Measurements from ENCODE around the gene STIL. TPM values are rescaled to one million over a fixed set of nuclear protein-coding genes. Genes with fewer than 3 reads are reported as not detected.
"Not testable (repeated sequence)": the region's sequence is repeated elsewhere in the genome, so short reads cannot be mapped to it uniquely, and the experiment has no call there.

STIL gene
- 25.8 and 26.3 TPM in 2 replicates for total RNA-seq

GRCh38 chr1:47313915-47314664, at the start of gene STIL:
Gene STIL, minus strand, starts transcription at chr1:47314147. Its CDS starts 3,828 bp downstream, at chr1:47310319.
- H3K36me3 Mint-ChIP-seq (ENCODE audit: low read depth), result peaks cover 10% of the 10 kb centered on the region
- DNase-seq (ENCODE audit: low spot score), result peak; percentile 98

GRCh38 chr1:47362828-47363227, 48.9 kb upstream of the STIL start:
- intact Hi-C loops (cut with micrococcal nuclease), result no loop called here
- H3K4me1 Mint-ChIP-seq (ENCODE audit: low read depth), result peaks cover 5% of the 10 kb centered on the region
- no peaks in the 10 kb centered on the region for H3K27me3 Mint-ChIP-seq (ENCODE audit: insufficient read depth)
- DNase-seq (ENCODE audit: low spot score), result no peak
- no peak overlapping the region for H3K4me3 Mint-ChIP-seq
- H3K36me3 Mint-ChIP-seq (ENCODE audit: low read depth), result no peaks in the 10 kb centered on the region
- no peak overlapping the region for H3K27ac Mint-ChIP-seq
- H3K9me3 Mint-ChIP-seq, result no peaks in the 10 kb centered on the region

More at GRCh38 chr1:47313915-47314664, at the start of gene STIL:
- peak within 1 kb of the TSS; percentile 85 for H3K27ac Mint-ChIP-seq
- intact Hi-C loops (cut with micrococcal nuclease), result loop anchor here (1.0 to 5.0 kb wide), 5 partner anchors 20 to 595 kb away; partner anchors contain the start of genes EFCAB14 and FOXD2
- peaks cover 3% of the 10 kb centered on the region for H3K27me3 Mint-ChIP-seq (ENCODE audit: insufficient read depth)
- peak within 1 kb of the TSS; percentile 94 for H3K4me3 Mint-ChIP-seq
- H3K9me3 Mint-ChIP-seq, result no peaks in the 10 kb centered on the region
- H3K4me1 Mint-ChIP-seq (ENCODE audit: low read depth), result peaks cover 27% of the 10 kb centered on the region

- Mint-ChIP-seq H3K27ac (no peak overlapping the region), H3K9me3 (no peaks in the 10 kb centered on the region), H3K4me3 (no peak overlapping the region)
Observed at GRCh38 chr1:47361380-47361779, 47.4 kb upstream of the STIL start.

GRCh38 chr1:47351305-47351704, 37.4 kb upstream of the STIL start:
- H3K27me3 Mint-ChIP-seq (ENCODE audit: insufficient read depth), result no peaks in the 10 kb centered on the region
- DNase-seq (ENCODE audit: low spot score), result no peak
- H3K4me3 Mint-ChIP-seq, result no peak overlapping the region
- intact Hi-C loops (cut with micrococcal nuclease), result loop anchor here (1.0 kb wide), 3 partner anchors 17 to 62 kb away; partner anchors contain the start of gene STIL
- H3K9me3 Mint-ChIP-seq, result no peaks in the 10 kb centered on the region
- peak overlapping the region; percentile 86 for H3K27ac Mint-ChIP-seq
- H3K36me3 Mint-ChIP-seq (ENCODE audit: low read depth), result peaks cover 10% of the 10 kb centered on the region
- peaks cover 21% of the 10 kb centered on the region for H3K4me1 Mint-ChIP-seq (ENCODE audit: low read depth)

More at GRCh38 chr1:47361380-47361779, 47.4 kb upstream of the STIL start:
- H3K4me1 Mint-ChIP-seq (ENCODE audit: low read depth), result peaks cover 5% of the 10 kb centered on the region
- intact Hi-C loops (cut with micrococcal nuclease), result no loop called here
- no peaks in the 10 kb centered on the region for H3K36me3 Mint-ChIP-seq (ENCODE audit: low read depth)
- no peak for DNase-seq (ENCODE audit: low spot score)
- no peaks in the 10 kb centered on the region for H3K27me3 Mint-ChIP-seq (ENCODE audit: insufficient read depth)

- no peak for DNase-seq (ENCODE audit: low spot score)
- no peak overlapping the region for H3K27ac Mint-ChIP-seq
- peaks cover 12% of the 10 kb centered on the region for H3K36me3 Mint-ChIP-seq (ENCODE audit: low read depth)
- no peaks in the 10 kb centered on the region for H3K9me3 Mint-ChIP-seq
- no peak overlapping the region for H3K4me3 Mint-ChIP-seq
- intact Hi-C loops (cut with micrococcal nuclease), result no loop called here
- H3K4me1 Mint-ChIP-seq (ENCODE audit: low read depth), result peaks cover 21% of the 10 kb centered on the region
- H3K27me3 Mint-ChIP-seq (ENCODE audit: insufficient read depth), result no peaks in the 10 kb centered on the region
Observed at GRCh38 chr1:47348246-47348645, 34.3 kb upstream of the STIL start.

GRCh38 chr1:47347735-47348134, 33.8 kb upstream of the STIL start:
- H3K27me3 Mint-ChIP-seq (ENCODE audit: insufficient read depth), result no peaks in the 10 kb centered on the region
- H3K27ac Mint-ChIP-seq, result no peak overlapping the region
- H3K4me1 Mint-ChIP-seq (ENCODE audit: low read depth), result peaks cover 21% of the 10 kb centered on the region
- peaks cover 12% of the 10 kb centered on the region for H3K36me3 Mint-ChIP-seq (ENCODE audit: low read depth)
- H3K9me3 Mint-ChIP-seq, result no peaks in the 10 kb centered on the region
- intact Hi-C loops (cut with micrococcal nuclease), result no loop called here
- no peak for DNase-seq (ENCODE audit: low spot score)
- H3K4me3 Mint-ChIP-seq, result no peak overlapping the region

GRCh38 chr1:47346979-47347378, 33.0 kb upstream of the STIL start:
- intact Hi-C loops (cut with micrococcal nuclease); H3K4me3 Mint-ChIP-seq; H3K27me3 Mint-ChIP-seq (ENCODE audit: insufficient read depth); H3K9me3 Mint-ChIP-seq; H3K27ac Mint-ChIP-seq; DNase-seq (ENCODE audit: low spot score); H3K36me3 Mint-ChIP-seq (ENCODE audit: low read depth): not testable (repeated sequence)
- peaks cover 16% of the 10 kb centered on the region for H3K4me1 Mint-ChIP-seq (ENCODE audit: low read depth)

- no peaks in the 10 kb centered on the region for H3K27me3 Mint-ChIP-seq (ENCODE audit: insufficient read depth)
- no peak overlapping the region for H3K27ac Mint-ChIP-seq
- no peak overlapping the region for H3K4me3 Mint-ChIP-seq
- peaks cover 19% of the 10 kb centered on the region for H3K4me1 Mint-ChIP-seq (ENCODE audit: low read depth)
- DNase-seq (ENCODE audit: low spot score), result no peak
- peaks cover 4% of the 10 kb centered on the region for H3K36me3 Mint-ChIP-seq (ENCODE audit: low read depth)
- H3K9me3 Mint-ChIP-seq, result no peaks in the 10 kb centered on the region
- intact Hi-C loops (cut with micrococcal nuclease), result no loop called here
Observed at GRCh38 chr1:47340227-47340626, 26.3 kb upstream of the STIL start.

GRCh38 chr1:47338249-47339077, 24.5 kb upstream of the STIL start:
- Mint-ChIP-seq H3K4me1 (ENCODE audit: low read depth) (peaks cover 26% of the 10 kb centered on the region), H3K27me3 (ENCODE audit: insufficient read depth) (no peaks in the 10 kb centered on the region), H3K9me3 (no peaks in the 10 kb centered on the region), H3K4me3 (no peak overlapping the region), H3K36me3 (ENCODE audit: low read depth) (peaks cover 3% of the 10 kb centered on the region), H3K27ac (no peak overlapping the region)
- intact Hi-C loops (cut with micrococcal nuclease), result no loop called here
- DNase-seq (ENCODE audit: low spot score), result no peak

- Mint-ChIP-seq H3K4me1 (ENCODE audit: low read depth) (peaks cover 26% of the 10 kb centered on the region), H3K36me3 (ENCODE audit: low read depth) (peaks cover 2% of the 10 kb centered on the region), H3K27ac (no peak overlapping the region), H3K27me3 (ENCODE audit: insufficient read depth) (no peaks in the 10 kb centered on the region), H3K9me3 (no peaks in the 10 kb centered on the region), H3K4me3 (no peak overlapping the region)
- intact Hi-C loops (cut with micrococcal nuclease), result no loop called here
- DNase-seq (ENCODE audit: low spot score), result no peak
Observed at GRCh38 chr1:47337350-47337749, 23.4 kb upstream of the STIL start.

GRCh38 chr1:47334765-47335435, 21.0 kb upstream of the STIL start:
- Mint-ChIP-seq H3K4me3 (no peak overlapping the region), H3K9me3 (no peaks in the 10 kb centered on the region), H3K27ac (peak overlapping the region; percentile 97), H3K4me1 (ENCODE audit: low read depth) (peaks cover 19% of the 10 kb centered on the region), H3K27me3 (ENCODE audit: insufficient read depth) (no peaks in the 10 kb centered on the region), H3K36me3 (ENCODE audit: low read depth) (no peaks in the 10 kb centered on the region)
- intact Hi-C loops (cut with micrococcal nuclease), result loop anchor here (1.0 kb wide), 5 partner anchors 16 to 156 kb away; partner anchors contain the start of gene STIL
- no peak for DNase-seq (ENCODE audit: low spot score)

- no peaks in the 10 kb centered on the region for H3K27me3 Mint-ChIP-seq (ENCODE audit: insufficient read depth)
- no peaks in the 10 kb centered on the region for H3K36me3 Mint-ChIP-seq (ENCODE audit: low read depth)
- H3K9me3 Mint-ChIP-seq, result no peaks in the 10 kb centered on the region
- DNase-seq (ENCODE audit: low spot score), result peak; percentile 73
- peaks cover 19% of the 10 kb centered on the region for H3K4me1 Mint-ChIP-seq (ENCODE audit: low read depth)
- intact Hi-C loops (cut with micrococcal nuclease), result loop anchor here (1.0 kb wide), 5 partner anchors 17 to 155 kb away; partner anchors contain the start of gene STIL
- H3K27ac Mint-ChIP-seq, result peak overlapping the region; percentile 97
- no peak overlapping the region for H3K4me3 Mint-ChIP-seq
Observed at GRCh38 chr1:47333922-47334764, 20.2 kb upstream of the STIL start.
